ENCODE data around the gene SYT9.

GRCh38 chr11:7418061-7418460 is 166.4 kb downstream of the SYT9 start:
- TF ChIP-seq POLR2AphosphoS5 (IDR thresholded peaks at IDR 0.05; ENCODE audit: insufficient read depth in 1 of 2, low read depth in 1 of 2) (no peak), CTCF (IDR thresholded peaks at IDR 0.05) (no peak), POLR2A (IDR thresholded peaks at IDR 0.05) (no peak)

Measured in vagina (tissue), 2 donors.